Occipital lobe (tissue), 3 donors: ENCODE measurements around the gene MALL. TPM values are rescaled to one million over a fixed set of nuclear protein-coding genes. Genes with fewer than 3 reads are reported as not detected.
"Not testable (repeated sequence)": the region's sequence is repeated elsewhere in the genome, so short reads cannot be mapped to it uniquely, and the experiment has no call there.

Experiments
- DNase-seq: peaks from one replicate; lab custom pipeline; 2025; lab: John Stamatoyannopoulos, UW
- small RNA-seq: library from RNA; depleted of rRNA; stranded (forward); fragments of <200 nt; gene quantifications from one replicate; pipeline ENCODE3, GENCODE V24; 2014
- total RNA-seq: library from RNA; depleted of rRNA; stranded (reverse); fragments of >200 nt; gene quantifications from one replicate; pipeline ENCODE4 v1.2.3, GENCODE V29; 2014

The MALL gene
- total RNA-seq, 1 donor from 2014 or later, result 0.94 TPM

- DNase-seq, result not testable (repeated sequence)
Observed at GRCh38 chr2:110054521-110055407, 60.9 kb downstream of the MALL start.

GRCh38 chr2:110053688-110054087, 61.9 kb downstream of the MALL start:
- not testable (repeated sequence) for DNase-seq

GRCh38 chr2:110052166-110052565, 63.5 kb downstream of the MALL start:
- not testable (repeated sequence) for DNase-seq

DNA sequence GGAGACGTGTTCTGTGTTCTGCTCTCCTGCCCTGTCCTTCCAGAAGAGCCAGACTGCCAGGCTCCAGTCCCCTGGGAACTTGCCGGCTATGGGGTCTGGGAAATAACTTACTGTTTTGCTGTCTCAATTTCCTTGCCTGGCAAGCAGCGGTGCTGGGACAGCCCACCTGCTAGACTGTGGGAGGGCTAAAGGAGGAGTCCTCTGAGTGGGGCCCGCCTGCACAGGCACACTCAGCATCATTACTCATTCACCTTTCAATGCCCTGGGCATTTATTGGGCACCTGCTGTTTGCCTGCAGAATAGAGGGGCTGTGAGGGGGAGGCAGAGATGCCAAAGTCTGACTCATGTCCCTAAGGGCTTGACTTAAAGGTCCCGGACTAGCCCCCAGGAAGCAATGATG, 65.4 kb downstream of the MALL start:
- DNase-seq, result not testable (repeated sequence)

GRCh38 chr2:110049769-110050168, 65.9 kb downstream of the MALL start:
- DNase-seq, result not testable (repeated sequence)

- DNase-seq, result not testable (repeated sequence)
Observed at GRCh38 chr2:110048255-110049197, 67.1 kb downstream of the MALL start.

GRCh38 chr2:110047225-110047624, 68.4 kb downstream of the MALL start:
- DNase-seq, result not testable (repeated sequence)

DNA sequence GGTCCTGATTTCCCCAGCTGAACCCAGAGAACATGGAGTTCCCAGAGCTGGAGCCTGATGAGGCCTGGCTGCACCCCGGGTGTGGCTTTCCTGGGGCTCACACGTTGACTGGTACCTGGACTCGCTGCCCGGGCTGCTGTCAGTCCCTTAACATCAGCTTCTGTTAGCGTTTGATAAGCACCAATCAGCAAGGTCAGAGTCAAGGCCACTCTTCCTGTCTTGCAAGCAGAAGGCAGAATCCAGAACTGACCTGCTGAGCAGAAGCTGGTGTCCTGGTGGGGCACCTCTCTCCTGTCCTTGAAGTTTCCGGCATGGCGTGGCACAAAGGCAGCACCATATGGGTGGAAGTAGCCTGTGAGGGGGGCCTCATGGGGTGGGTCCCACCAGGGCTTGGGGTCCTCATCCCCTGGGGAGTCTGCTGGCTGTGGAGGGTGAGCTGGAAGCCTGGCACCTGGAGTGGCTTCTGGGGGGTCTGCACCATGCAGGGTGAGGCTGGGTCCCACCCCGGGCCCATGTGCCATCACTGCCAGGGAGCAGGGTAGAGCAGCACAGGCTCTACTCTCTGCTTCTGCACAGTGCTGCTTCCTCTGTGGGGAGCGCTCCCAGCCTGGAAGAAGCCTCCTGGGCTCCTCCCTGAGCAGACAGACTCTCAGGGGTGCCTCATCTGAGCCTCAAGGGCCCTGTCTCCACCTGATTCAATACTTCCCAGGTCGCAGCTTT, 73.5 kb downstream of the MALL start:
- DNase-seq, result not testable (repeated sequence)

GRCh38 chr2:110037336-110037735, 78.3 kb downstream of the MALL start:
- DNase-seq, result not testable (repeated sequence)

GRCh38 chr2:110035384-110035783, 80.2 kb downstream of the MALL start:
- DNase-seq, result not testable (repeated sequence)

DNA sequence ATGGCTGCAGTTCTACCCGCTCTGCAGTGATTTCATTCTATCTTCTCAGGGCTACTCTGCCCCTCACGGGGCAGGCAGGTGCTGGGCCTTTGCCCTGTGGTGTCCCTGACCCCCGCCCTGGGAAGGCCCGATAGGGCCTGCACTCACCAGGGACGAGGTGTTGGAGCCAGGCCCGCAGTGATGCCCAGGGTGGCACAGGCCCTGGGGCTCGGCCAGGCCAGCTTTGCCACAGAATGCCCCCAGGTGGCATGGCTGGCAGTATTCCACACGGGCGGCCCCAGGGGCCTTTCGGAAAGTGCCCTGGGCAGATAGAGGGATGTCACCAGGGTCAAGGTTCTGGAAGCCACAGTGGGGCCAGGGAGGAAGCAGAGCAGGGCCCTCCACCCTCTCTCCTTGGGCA, 80.7 kb downstream of the MALL start:
- not testable (repeated sequence) for DNase-seq

Small RNA genes lying within 50 kb of the gene (small RNA-seq; reads per million reads assigned to genes)
- gene MIR4267, result not detected
- not detected for gene MIR4436B1

Other genes starting within 250 kb of the MALL start
- gene LIMS3, start 217.1 kb downstream of the MALL start, total RNA-seq, result 2.3 TPM
- 4.4 TPM for gene NPHP1, start 89.2 kb upstream of the MALL start, total RNA-seq
- gene MTLN, start 96.7 kb upstream of the MALL start, total RNA-seq, result 10.1 TPM